ENCODE measurements around the gene C1QTNF6.

Gene C1QTNF6

GRCh38 chr22:37214731-37215030 is 26.6 kb upstream of the C1QTNF6 start:
- H3K4me3 Mint-ChIP-seq: no peak overlapping the region
- DNase-seq (no peak), ATAC-seq (no peak)
- H3K27ac Mint-ChIP-seq: no peak overlapping the region
- H3K4me1 Mint-ChIP-seq: peaks cover 34% of the 10 kb centered on the region
- H3K27me3 Mint-ChIP-seq: no peaks in the 10 kb centered on the region
- no peaks in the 10 kb centered on the region for H3K9me3 Mint-ChIP-seq
- no peaks in the 10 kb centered on the region for H3K36me3 Mint-ChIP-seq (ENCODE audit: low read depth)

- DNase-seq (no peak), ATAC-seq (no peak)
- no peaks in the 10 kb centered on the region for H3K27me3 Mint-ChIP-seq
- H3K9me3 Mint-ChIP-seq: no peaks in the 10 kb centered on the region
- no peak overlapping the region for H3K4me3 Mint-ChIP-seq
- H3K36me3 Mint-ChIP-seq (ENCODE audit: low read depth): no peaks in the 10 kb centered on the region
- no peak overlapping the region for H3K27ac Mint-ChIP-seq
- peaks cover 28% of the 10 kb centered on the region for H3K4me1 Mint-ChIP-seq
Measured at GRCh38 chr22:37213941-37214730, 26.1 kb upstream of the C1QTNF6 start.

- H3K27me3 Mint-ChIP-seq: no peaks in the 10 kb centered on the region
- H3K4me1 Mint-ChIP-seq: peaks cover 26% of the 10 kb centered on the region
- no peaks in the 10 kb centered on the region for H3K36me3 Mint-ChIP-seq (ENCODE audit: low read depth)
- H3K27ac Mint-ChIP-seq: no peak overlapping the region
- no peak for ATAC-seq
- H3K4me3 Mint-ChIP-seq: no peak overlapping the region
- H3K9me3 Mint-ChIP-seq: no peaks in the 10 kb centered on the region
- DNase-seq: no peak
Measured at GRCh38 chr22:37213218-37213855, 25.3 kb upstream of the C1QTNF6 start.

- H3K4me1 Mint-ChIP-seq: peaks cover 29% of the 10 kb centered on the region
- ATAC-seq (peak; percentile 26), DNase-seq (no peak)
- no peaks in the 10 kb centered on the region for H3K27me3 Mint-ChIP-seq
- H3K9me3 Mint-ChIP-seq: no peaks in the 10 kb centered on the region
- H3K27ac Mint-ChIP-seq: no peak within 1 kb of the TSS
- no peak within 1 kb of the TSS for H3K4me3 Mint-ChIP-seq
- no peaks in the 10 kb centered on the region for H3K36me3 Mint-ChIP-seq (ENCODE audit: low read depth)
Measured at GRCh38 chr22:37212174-37212906, 24.3 kb upstream of the C1QTNF6 start, which contains the start of gene SSTR3. Gene SSTR3, minus strand, starts transcription at chr22:37212477. Its CDS starts 4,674 bp downstream, at chr22:37207803.

- ATAC-seq: no peak
- no peaks in the 10 kb centered on the region for H3K9me3 Mint-ChIP-seq
- H3K4me3 Mint-ChIP-seq: no peak overlapping the region
- no peaks in the 10 kb centered on the region for H3K36me3 Mint-ChIP-seq (ENCODE audit: low read depth)
- peaks cover 26% of the 10 kb centered on the region for H3K4me1 Mint-ChIP-seq
- DNase-seq: no peak
- H3K27ac Mint-ChIP-seq: no peak overlapping the region
- no peaks in the 10 kb centered on the region for H3K27me3 Mint-ChIP-seq
Measured at GRCh38 chr22:37211866-37212173, 23.8 kb upstream of the C1QTNF6 start.

- ATAC-seq (peak; percentile 6), DNase-seq (no peak)
- Mint-ChIP-seq H3K9me3 (no peaks in the 10 kb centered on the region), H3K4me3 (no peak overlapping the region), H3K27me3 (no peaks in the 10 kb centered on the region), H3K36me3 (ENCODE audit: low read depth) (no peaks in the 10 kb centered on the region), H3K27ac (no peak overlapping the region), H3K4me1 (peaks cover 24% of the 10 kb centered on the region)
Measured at GRCh38 chr22:37211075-37211865, 23.2 kb upstream of the C1QTNF6 start.

GRCh38 chr22:37210041-37210803 is 22.2 kb upstream of the C1QTNF6 start:
- H3K27ac Mint-ChIP-seq: no peak overlapping the region

GRCh38 chr22:37209140-37209845 is 21.2 kb upstream of the C1QTNF6 start:
- DNase-seq (no peak), ATAC-seq (no peak)
- Mint-ChIP-seq H3K4me3 (no peak overlapping the region), H3K9me3 (no peaks in the 10 kb centered on the region), H3K4me1 (peaks cover 26% of the 10 kb centered on the region), H3K36me3 (ENCODE audit: low read depth) (no peaks in the 10 kb centered on the region), H3K27me3 (no peaks in the 10 kb centered on the region), H3K27ac (no peak overlapping the region)

More at GRCh38 chr22:37210041-37210803, 22.2 kb upstream of the C1QTNF6 start:
- H3K4me3 Mint-ChIP-seq: no peak overlapping the region
- no peaks in the 10 kb centered on the region for H3K27me3 Mint-ChIP-seq
- peaks cover 26% of the 10 kb centered on the region for H3K4me1 Mint-ChIP-seq
- H3K9me3 Mint-ChIP-seq: no peaks in the 10 kb centered on the region
- DNase-seq (no peak), ATAC-seq (no peak)
- no peaks in the 10 kb centered on the region for H3K36me3 Mint-ChIP-seq (ENCODE audit: low read depth)

- Mint-ChIP-seq H3K4me1 (peaks cover 26% of the 10 kb centered on the region), H3K27me3 (no peaks in the 10 kb centered on the region), H3K9me3 (no peaks in the 10 kb centered on the region), H3K4me3 (no peak overlapping the region), H3K36me3 (ENCODE audit: low read depth) (no peaks in the 10 kb centered on the region), H3K27ac (no peak overlapping the region)
- DNase-seq: no peak
- ATAC-seq: no peak
Measured at GRCh38 chr22:37208401-37209139, 20.5 kb upstream of the C1QTNF6 start.

GRCh38 chr22:37207981-37208380 is 19.9 kb upstream of the C1QTNF6 start:
- no peak overlapping the region for H3K27ac Mint-ChIP-seq
- no peaks in the 10 kb centered on the region for H3K36me3 Mint-ChIP-seq (ENCODE audit: low read depth)
- H3K4me3 Mint-ChIP-seq: no peak overlapping the region
- no peaks in the 10 kb centered on the region for H3K9me3 Mint-ChIP-seq
- no peak for ATAC-seq
- DNase-seq: no peak
- no peaks in the 10 kb centered on the region for H3K27me3 Mint-ChIP-seq
- peaks cover 26% of the 10 kb centered on the region for H3K4me1 Mint-ChIP-seq

- DNase-seq: no peak
- H3K36me3 Mint-ChIP-seq (ENCODE audit: low read depth): no peaks in the 10 kb centered on the region
- no peaks in the 10 kb centered on the region for H3K27me3 Mint-ChIP-seq
- peaks cover 25% of the 10 kb centered on the region for H3K4me1 Mint-ChIP-seq
- H3K4me3 Mint-ChIP-seq: no peak overlapping the region
- H3K9me3 Mint-ChIP-seq: no peaks in the 10 kb centered on the region
- ATAC-seq: no peak
- no peak overlapping the region for H3K27ac Mint-ChIP-seq
Measured at GRCh38 chr22:37206841-37207821, 19.1 kb upstream of the C1QTNF6 start.

- Mint-ChIP-seq H3K36me3 (ENCODE audit: low read depth) (no peaks in the 10 kb centered on the region), H3K27ac (no peak overlapping the region), H3K27me3 (no peaks in the 10 kb centered on the region), H3K4me1 (peaks cover 29% of the 10 kb centered on the region), H3K4me3 (no peak overlapping the region), H3K9me3 (no peaks in the 10 kb centered on the region)
- ATAC-seq: no peak
- DNase-seq: no peak
Measured at GRCh38 chr22:37206118-37206840, 18.2 kb upstream of the C1QTNF6 start.

Data from activated naive CD8-positive, alpha-beta T cell treated with anti-CD3 and anti-CD28 coated beads, Interleukin-2, amount 50 U/mL, for 24 hours (primary cell).